Activated T-helper 2 cell treated with anti-CD3 and anti-CD28 coated beads, Interferon-gamma antibody, Interleukin-2, Interleukin-4, amounts not matched to agents 10 μg/mL and 5 μg/mL and 100 μg/mL, durations not matched to agents 14 hours and 24 hours and 36 hours (primary cell): ENCODE results near the gene CD3D. TPM values are rescaled to one million over a fixed set of nuclear protein-coding genes. Genes with fewer than 3 reads are reported as not detected.

Source experiments
- DNase-seq: peaks from one replicate; pipeline ENCODE4 v3.0.0; 2021; ENCODE audit warnings: low spot score
- H3K27ac Mint-ChIP-seq: one replicate; pipeline ENCODE4 v1.8.0; 2021; ENCODE audit warnings: mixed read lengths
- H3K27me3 Mint-ChIP-seq: one replicate; pipeline ENCODE4 v1.8.0; 2021; ENCODE audit warnings: low read depth, mixed read lengths
- H3K36me3 Mint-ChIP-seq: one replicate; pipeline ENCODE4 v1.8.0; 2021; ENCODE audit warnings: low read depth, mixed read lengths
- H3K4me1 Mint-ChIP-seq: one replicate; pipeline ENCODE4 v1.8.0; 2021; ENCODE audit warnings: low read depth, mixed read lengths
- H3K4me3 Mint-ChIP-seq: one replicate; pipeline ENCODE4 v1.8.0; 2021; ENCODE audit warnings: low read depth, mild to moderate bottlenecking, moderate library complexity, mixed read lengths
- H3K9me3 Mint-ChIP-seq: one replicate; pipeline ENCODE4 v1.8.0; 2021; ENCODE audit warnings: mixed read lengths
- intact Hi-C: fragments of 100-400 bp; cut with micrococcal nuclease; formaldehyde crosslinking; loops from one replicate; pipeline ENCODE4 v1.15.1; 2023
- total RNA-seq: library from RNA; stranded (reverse); gene quantifications from 2 replicates; pipeline ENCODE4 v1.2.3, GENCODE V29; 2022

The CD3D gene
- total RNA-seq, 1 donor from 2014 or later = 400 TPM

DNA sequence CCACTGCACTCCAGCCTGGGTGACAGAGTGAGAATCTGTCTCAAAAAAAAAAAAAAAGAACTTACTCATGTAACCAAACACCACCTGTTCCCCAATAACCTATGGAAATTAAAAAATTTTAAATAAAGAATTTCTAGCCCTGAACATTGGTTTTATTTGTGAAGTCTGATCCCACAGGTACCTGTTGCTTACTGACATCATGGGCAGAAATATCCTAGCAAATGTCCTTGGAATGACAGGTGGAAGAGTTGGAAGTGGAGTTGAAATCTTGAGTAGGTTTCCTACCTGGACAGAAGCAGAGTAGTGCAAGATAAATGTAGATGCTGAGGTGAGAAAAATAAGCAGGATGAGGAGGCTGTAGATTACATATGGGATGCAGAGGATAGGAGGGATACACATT, 17.2 kb downstream of the CD3D start:
- intact Hi-C loops = no loop called here
- H3K27me3 Mint-ChIP-seq = no peaks in the 10 kb centered on the region
- no peak overlapping the region for H3K27ac Mint-ChIP-seq
- peaks cover 17% of the 10 kb centered on the region for H3K36me3 Mint-ChIP-seq
- no peaks in the 10 kb centered on the region for H3K9me3 Mint-ChIP-seq
- DNase-seq = no peak
- no peak overlapping the region for H3K4me3 Mint-ChIP-seq
- peaks cover 12% of the 10 kb centered on the region for H3K4me1 Mint-ChIP-seq

GRCh38 chr11:118322721-118323120, 19.8 kb downstream of the CD3D start:
- intact Hi-C loops = no loop called here

GRCh38 chr11:118321386-118322082, 21.0 kb downstream of the CD3D start:
- no peaks in the 10 kb centered on the region for H3K27me3 Mint-ChIP-seq
- H3K9me3 Mint-ChIP-seq = no peaks in the 10 kb centered on the region
- peaks cover 20% of the 10 kb centered on the region for H3K36me3 Mint-ChIP-seq
- intact Hi-C loops = no loop called here
- H3K4me3 Mint-ChIP-seq = no peak overlapping the region
- no peak for DNase-seq
- H3K4me1 Mint-ChIP-seq = peaks cover 38% of the 10 kb centered on the region
- H3K27ac Mint-ChIP-seq = no peak overlapping the region

More at GRCh38 chr11:118322721-118323120, 19.8 kb downstream of the CD3D start:
- peaks cover 12% of the 10 kb centered on the region for H3K36me3 Mint-ChIP-seq
- H3K4me3 Mint-ChIP-seq = no peak overlapping the region
- no peak overlapping the region for H3K27ac Mint-ChIP-seq
- H3K9me3 Mint-ChIP-seq = no peaks in the 10 kb centered on the region
- no peaks in the 10 kb centered on the region for H3K27me3 Mint-ChIP-seq
- peaks cover 30% of the 10 kb centered on the region for H3K4me1 Mint-ChIP-seq
- DNase-seq = no peak

DNA sequence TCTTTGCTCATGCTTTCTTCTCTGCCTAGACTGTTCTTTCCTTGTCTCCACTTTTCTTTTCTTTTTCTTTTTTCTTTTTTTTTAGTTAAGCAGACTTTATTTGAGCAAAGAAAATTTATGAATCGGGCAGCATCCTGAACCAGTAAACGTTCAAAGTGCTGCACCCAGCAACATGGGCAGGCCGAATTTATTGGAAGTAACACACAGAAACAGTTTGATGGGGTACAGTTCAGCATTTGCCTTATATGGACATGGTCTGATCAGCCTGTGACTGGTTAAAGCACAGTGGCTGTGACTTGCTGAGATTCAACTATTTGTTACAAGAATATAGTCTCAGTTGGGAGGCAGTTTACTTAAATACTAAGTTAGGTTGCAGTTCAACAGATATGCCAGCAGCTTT, 22.0 kb downstream of the CD3D start:
- no peaks in the 10 kb centered on the region for H3K9me3 Mint-ChIP-seq
- H3K4me3 Mint-ChIP-seq = no peak overlapping the region
- peaks cover 48% of the 10 kb centered on the region for H3K4me1 Mint-ChIP-seq
- H3K27me3 Mint-ChIP-seq = no peaks in the 10 kb centered on the region
- peaks cover 26% of the 10 kb centered on the region for H3K36me3 Mint-ChIP-seq
- DNase-seq = no peak
- H3K27ac Mint-ChIP-seq = no peak overlapping the region
- intact Hi-C loops = no loop called here

DNA sequence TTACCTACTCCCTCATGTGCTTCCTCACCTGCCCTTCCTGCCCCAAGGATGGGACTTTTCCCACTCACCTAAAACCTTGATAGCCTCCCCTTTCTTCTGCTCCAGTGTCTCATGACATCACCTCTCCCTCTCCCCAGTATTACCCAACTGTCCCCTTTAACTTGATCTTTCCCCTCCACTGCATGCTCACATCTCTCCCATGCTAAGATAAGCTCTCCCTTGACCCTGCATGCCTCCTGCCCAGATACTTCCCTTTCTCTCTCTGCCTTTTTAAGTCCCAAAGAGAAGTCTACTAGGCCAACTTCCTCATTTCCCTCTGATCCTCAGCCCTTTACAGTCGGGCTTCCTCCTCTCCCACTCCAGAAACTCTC, 23.2 kb downstream of the CD3D start:
- Mint-ChIP-seq H3K27ac (no peak overlapping the region), H3K27me3 (no peaks in the 10 kb centered on the region), H3K36me3 (peaks cover 36% of the 10 kb centered on the region), H3K4me3 (no peak overlapping the region), H3K4me1 (peaks cover 55% of the 10 kb centered on the region), H3K9me3 (no peaks in the 10 kb centered on the region)
- intact Hi-C loops = no loop called here
- no peak for DNase-seq

- H3K4me1 Mint-ChIP-seq = peaks cover 61% of the 10 kb centered on the region
- no peaks in the 10 kb centered on the region for H3K27me3 Mint-ChIP-seq
- H3K36me3 Mint-ChIP-seq = peaks cover 42% of the 10 kb centered on the region
- intact Hi-C loops = no loop called here
- no peaks in the 10 kb centered on the region for H3K9me3 Mint-ChIP-seq
- no peak overlapping the region for H3K4me3 Mint-ChIP-seq
- no peak overlapping the region for H3K27ac Mint-ChIP-seq
- no peak for DNase-seq
These were observed 23.7 kb downstream of the CD3D start for GRCh38 chr11:118318581-118319336.

DNA sequence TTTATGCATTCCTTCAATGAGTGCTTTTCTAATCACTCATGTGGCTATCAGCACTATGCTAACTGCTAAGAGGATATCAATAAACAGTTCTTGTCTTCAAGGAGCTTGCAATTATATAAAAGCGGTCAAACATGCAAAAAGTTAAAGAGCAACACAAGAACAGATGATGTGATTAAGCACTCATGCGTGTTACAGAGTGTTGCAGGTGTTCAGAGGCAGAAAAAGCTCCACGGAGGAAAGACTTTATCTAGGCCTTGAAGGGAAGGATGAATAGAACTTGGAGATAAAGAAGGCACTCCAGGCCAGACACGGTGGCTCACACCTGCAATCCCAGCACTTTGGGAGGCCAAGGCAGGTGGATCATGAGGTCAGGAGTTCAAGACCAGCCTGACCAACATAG, 24.4 kb downstream of the CD3D start:
- no peak overlapping the region for H3K27ac Mint-ChIP-seq
- no peaks in the 10 kb centered on the region for H3K27me3 Mint-ChIP-seq
- intact Hi-C loops = no loop called here

DNA sequence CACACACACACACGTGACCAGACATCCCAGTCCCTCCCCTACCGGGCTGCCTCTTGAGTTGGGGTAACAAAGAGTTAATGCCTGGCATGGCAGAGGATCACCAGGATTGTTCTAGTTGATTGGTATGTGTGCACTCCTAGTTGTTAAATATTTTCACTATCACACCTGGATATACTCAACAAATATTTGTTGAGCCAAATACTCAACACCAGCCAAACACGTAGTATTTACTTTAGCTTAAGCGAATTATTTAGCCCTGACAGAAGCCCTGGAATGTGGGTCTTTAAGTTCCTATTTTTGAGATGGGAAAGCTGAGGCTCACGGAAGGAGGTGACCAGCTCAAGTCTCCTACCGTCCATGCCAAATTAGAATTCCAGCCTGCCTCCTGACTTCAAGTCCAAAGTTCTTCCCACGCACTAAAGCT, 27.5 kb downstream of the CD3D start:
- peak overlapping the region; percentile 91 for H3K27ac Mint-ChIP-seq
- H3K27me3 Mint-ChIP-seq = no peaks in the 10 kb centered on the region
- H3K4me3 Mint-ChIP-seq = peak overlapping the region; percentile 24
- intact Hi-C loops = no loop called here
- no peak for DNase-seq
- H3K9me3 Mint-ChIP-seq = peaks cover 3% of the 10 kb centered on the region
- peaks cover 68% of the 10 kb centered on the region for H3K36me3 Mint-ChIP-seq
- peaks cover 77% of the 10 kb centered on the region for H3K4me1 Mint-ChIP-seq

More for the DNA sequence above, 24.4 kb downstream of the CD3D start:
- H3K36me3 Mint-ChIP-seq = peaks cover 41% of the 10 kb centered on the region
- no peak for DNase-seq
- peaks cover 63% of the 10 kb centered on the region for H3K4me1 Mint-ChIP-seq
- no peaks in the 10 kb centered on the region for H3K9me3 Mint-ChIP-seq
- H3K4me3 Mint-ChIP-seq = no peak overlapping the region

- intact Hi-C loops = no loop called here
- no peak for DNase-seq
- Mint-ChIP-seq H3K27me3 (no peaks in the 10 kb centered on the region), H3K27ac (peak overlapping the region; percentile 56), H3K36me3 (peaks cover 80% of the 10 kb centered on the region), H3K9me3 (peaks cover 3% of the 10 kb centered on the region), H3K4me1 (peaks cover 75% of the 10 kb centered on the region), H3K4me3 (no peak overlapping the region)
These were observed 29.3 kb downstream of the CD3D start for GRCh38 chr11:118313242-118313641.

DNA sequence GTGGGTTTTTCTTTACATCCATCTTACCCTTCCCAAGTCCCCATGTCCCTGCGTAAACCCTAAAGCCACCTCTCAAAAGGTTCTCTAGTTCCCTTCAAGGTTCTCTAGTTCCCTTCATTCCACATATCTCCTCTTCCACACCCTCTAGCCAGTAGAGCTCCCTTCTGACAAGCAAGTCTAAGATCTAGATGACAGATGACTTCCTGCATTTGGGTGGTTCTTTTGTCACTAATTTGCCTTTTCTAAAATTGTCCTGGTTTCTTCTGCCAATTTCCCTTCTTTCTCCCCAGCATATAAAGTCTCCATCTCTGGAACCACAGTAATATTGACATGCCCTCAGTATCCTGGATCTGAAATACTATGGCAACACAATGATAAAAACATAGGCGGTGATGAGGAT, 30.2 kb downstream of the CD3D start:
- peaks cover 3% of the 10 kb centered on the region for H3K9me3 Mint-ChIP-seq
- peaks cover 75% of the 10 kb centered on the region for H3K4me1 Mint-ChIP-seq
- H3K36me3 Mint-ChIP-seq = peaks cover 87% of the 10 kb centered on the region
- H3K27ac Mint-ChIP-seq = peak overlapping the region; percentile 33
- no peak for DNase-seq
- H3K27me3 Mint-ChIP-seq = no peaks in the 10 kb centered on the region
- intact Hi-C loops = no loop called here
- H3K4me3 Mint-ChIP-seq = no peak overlapping the region

DNA sequence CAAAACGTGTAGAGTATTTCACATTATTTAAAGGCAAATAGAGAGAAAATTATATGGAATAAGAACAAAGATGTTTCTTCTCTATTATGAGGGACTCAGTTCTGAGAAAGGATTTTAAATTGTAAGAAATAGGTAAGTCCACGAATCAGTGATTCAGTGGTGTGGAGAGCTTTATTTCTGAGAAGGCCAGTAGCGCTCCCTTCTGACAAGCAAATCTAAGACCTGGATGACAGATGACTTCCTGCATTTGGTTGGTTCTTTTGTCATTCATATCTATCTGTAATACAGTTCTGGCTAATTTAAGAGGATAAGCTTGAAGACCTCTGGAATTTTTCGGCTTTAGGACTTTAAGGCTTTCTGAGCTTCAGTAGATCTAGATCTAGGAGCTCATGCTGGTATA, 31.0 kb downstream of the CD3D start:
- H3K27ac Mint-ChIP-seq = peak overlapping the region; percentile 35

DNA sequence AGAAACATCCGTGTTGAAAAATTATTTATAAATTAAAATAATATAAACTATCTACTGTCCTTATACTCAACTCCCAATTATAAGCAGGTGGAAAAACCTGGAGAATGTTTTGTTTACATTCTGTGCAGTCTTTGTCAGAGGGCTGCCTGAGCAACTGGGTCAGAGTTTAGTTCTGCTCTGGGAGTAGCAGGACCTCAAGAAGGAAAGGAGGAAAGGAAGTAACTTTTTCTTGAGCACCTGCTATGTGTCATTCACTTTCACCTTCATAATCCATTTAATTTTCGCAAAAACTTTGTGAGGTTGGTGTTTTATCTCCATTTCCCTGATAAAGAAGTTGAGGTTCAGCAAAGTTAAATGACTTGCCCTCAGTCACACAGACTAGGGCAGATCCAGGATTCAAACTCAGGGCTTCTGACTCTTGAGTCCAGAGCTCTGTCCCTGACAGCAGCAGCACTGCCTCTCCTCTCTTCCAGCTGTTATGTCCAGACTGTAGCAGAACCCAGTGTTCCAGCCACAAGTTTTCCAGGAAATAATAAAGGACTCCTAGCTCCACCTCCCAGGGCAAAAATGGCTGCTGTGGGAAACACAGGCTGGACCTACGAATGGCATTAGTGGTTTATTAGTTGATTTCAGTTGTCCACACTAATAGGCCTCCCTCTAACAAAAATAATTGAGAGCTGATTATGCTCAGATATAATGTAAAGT, 31.6 kb downstream of the CD3D start:
- H3K36me3 Mint-ChIP-seq = peaks cover 90% of the 10 kb centered on the region
- peaks cover 75% of the 10 kb centered on the region for H3K4me1 Mint-ChIP-seq
- DNase-seq = no peak
- H3K27ac Mint-ChIP-seq = peak overlapping the region; percentile 35
- H3K4me3 Mint-ChIP-seq = no peak overlapping the region
- intact Hi-C loops = loop anchor here (2.0 kb wide), 1 partner anchor 14 kb away; no protein-coding TSS in a partner anchor
- H3K27me3 Mint-ChIP-seq = no peaks in the 10 kb centered on the region
- peaks cover 3% of the 10 kb centered on the region for H3K9me3 Mint-ChIP-seq

More for the DNA sequence above, 31.0 kb downstream of the CD3D start:
- intact Hi-C loops = loop anchor here (2.0 kb wide), 1 partner anchor 15 kb away; no protein-coding TSS in a partner anchor
- H3K4me3 Mint-ChIP-seq = no peak overlapping the region
- DNase-seq = no peak
- peaks cover 89% of the 10 kb centered on the region for H3K36me3 Mint-ChIP-seq
- H3K9me3 Mint-ChIP-seq = peaks cover 3% of the 10 kb centered on the region
- no peaks in the 10 kb centered on the region for H3K27me3 Mint-ChIP-seq
- peaks cover 76% of the 10 kb centered on the region for H3K4me1 Mint-ChIP-seq
